ENCODE data around the gene APEH. TPM values are rescaled to one million over a fixed set of nuclear protein-coding genes. Genes with fewer than 3 reads are reported as not detected.

The APEH gene
- total RNA-seq, 1 donor from 2014 or later = 105 TPM

DNA sequence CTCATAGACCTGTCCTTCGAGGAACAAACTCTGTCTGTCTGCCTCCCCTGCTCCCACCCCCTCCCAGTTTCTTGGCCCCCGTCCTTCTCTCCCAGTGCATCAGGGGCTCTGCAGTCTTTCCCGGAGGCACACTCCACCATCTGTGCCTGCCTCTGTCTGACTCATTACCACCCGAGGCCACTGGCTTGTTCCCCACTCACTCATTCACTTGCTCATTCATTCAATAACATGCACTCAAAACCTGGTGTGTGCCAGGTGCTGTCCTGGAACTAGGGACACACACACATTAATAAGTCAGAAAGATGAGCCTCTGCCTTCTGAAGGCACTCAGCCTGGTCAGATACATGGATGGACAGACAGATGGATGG, 32.9 kb downstream of the APEH start:
- Mint-ChIP-seq H3K4me1 (ENCODE audit: unreplicated experiment) (no peaks in the 10 kb centered on the region), H3K4me3 (ENCODE audit: unreplicated experiment) (no peak overlapping the region), H3K9me3 (ENCODE audit: unreplicated experiment) (no peaks in the 10 kb centered on the region), H3K27ac (ENCODE audit: unreplicated experiment) (no peak overlapping the region), H3K27me3 (ENCODE audit: unreplicated experiment) (no peaks in the 10 kb centered on the region), H3K36me3 (ENCODE audit: unreplicated experiment) (peaks cover 3% of the 10 kb centered on the region)
- no peak for TF ChIP-seq CTCF (IDR thresholded peaks at IDR 0.05)
- DNase-seq (ENCODE audit: extremely low spot score, unreplicated experiment) = no peak

GRCh38 chr3:49709852-49710251, 35.7 kb downstream of the APEH start:
- H3K4me1 Mint-ChIP-seq (ENCODE audit: unreplicated experiment) = no peaks in the 10 kb centered on the region
- no peaks in the 10 kb centered on the region for H3K9me3 Mint-ChIP-seq (ENCODE audit: unreplicated experiment)
- H3K27me3 Mint-ChIP-seq (ENCODE audit: unreplicated experiment) = no peaks in the 10 kb centered on the region
- DNase-seq (ENCODE audit: extremely low spot score, unreplicated experiment) = no peak
- H3K36me3 Mint-ChIP-seq (ENCODE audit: unreplicated experiment) = peaks cover 3% of the 10 kb centered on the region
- no peak overlapping the region for H3K27ac Mint-ChIP-seq (ENCODE audit: unreplicated experiment)
- TF ChIP-seq CTCF (IDR thresholded peaks at IDR 0.05) = no peak
- no peak overlapping the region for H3K4me3 Mint-ChIP-seq (ENCODE audit: unreplicated experiment)

- H3K4me1 Mint-ChIP-seq (ENCODE audit: unreplicated experiment) = no peaks in the 10 kb centered on the region
- no peak for DNase-seq (ENCODE audit: extremely low spot score, unreplicated experiment)
- peaks cover 3% of the 10 kb centered on the region for H3K36me3 Mint-ChIP-seq (ENCODE audit: unreplicated experiment)
- no peak overlapping the region for H3K27ac Mint-ChIP-seq (ENCODE audit: unreplicated experiment)
- H3K9me3 Mint-ChIP-seq (ENCODE audit: unreplicated experiment) = no peaks in the 10 kb centered on the region
- H3K4me3 Mint-ChIP-seq (ENCODE audit: unreplicated experiment) = no peak overlapping the region
- no peak for TF ChIP-seq CTCF (IDR thresholded peaks at IDR 0.05)
- H3K27me3 Mint-ChIP-seq (ENCODE audit: unreplicated experiment) = no peaks in the 10 kb centered on the region
These were observed 37.3 kb downstream of the APEH start for GRCh38 chr3:49711489-49711888.

DNA sequence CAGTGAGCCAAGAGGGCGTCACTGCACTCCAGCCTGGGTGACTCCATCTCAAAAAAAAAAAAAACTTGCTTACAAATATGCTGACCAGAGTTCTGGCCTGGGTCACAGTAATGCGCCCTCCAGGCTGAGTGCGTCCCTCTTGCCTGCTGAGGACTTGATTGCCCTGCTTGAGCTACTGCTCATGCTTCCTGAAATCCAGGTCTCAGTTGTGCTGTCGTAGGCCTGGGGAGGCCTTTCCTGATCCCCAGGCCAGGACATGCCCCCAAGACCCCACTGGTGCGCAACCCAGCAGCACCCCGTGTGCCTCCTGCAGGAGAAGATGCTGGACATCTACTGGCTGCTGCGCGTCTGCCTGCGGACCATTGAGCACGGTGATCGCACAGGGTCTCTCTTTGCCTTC, 38.0 kb downstream of the APEH start:
- Mint-ChIP-seq H3K4me3 (ENCODE audit: unreplicated experiment) (no peak overlapping the region), H3K27ac (ENCODE audit: unreplicated experiment) (no peak overlapping the region), H3K4me1 (ENCODE audit: unreplicated experiment) (no peaks in the 10 kb centered on the region), H3K36me3 (ENCODE audit: unreplicated experiment) (peaks cover 3% of the 10 kb centered on the region), H3K27me3 (ENCODE audit: unreplicated experiment) (no peaks in the 10 kb centered on the region), H3K9me3 (ENCODE audit: unreplicated experiment) (no peaks in the 10 kb centered on the region)
- no peak for DNase-seq (ENCODE audit: extremely low spot score, unreplicated experiment)
- no peak for TF ChIP-seq CTCF (IDR thresholded peaks at IDR 0.05)

DNA sequence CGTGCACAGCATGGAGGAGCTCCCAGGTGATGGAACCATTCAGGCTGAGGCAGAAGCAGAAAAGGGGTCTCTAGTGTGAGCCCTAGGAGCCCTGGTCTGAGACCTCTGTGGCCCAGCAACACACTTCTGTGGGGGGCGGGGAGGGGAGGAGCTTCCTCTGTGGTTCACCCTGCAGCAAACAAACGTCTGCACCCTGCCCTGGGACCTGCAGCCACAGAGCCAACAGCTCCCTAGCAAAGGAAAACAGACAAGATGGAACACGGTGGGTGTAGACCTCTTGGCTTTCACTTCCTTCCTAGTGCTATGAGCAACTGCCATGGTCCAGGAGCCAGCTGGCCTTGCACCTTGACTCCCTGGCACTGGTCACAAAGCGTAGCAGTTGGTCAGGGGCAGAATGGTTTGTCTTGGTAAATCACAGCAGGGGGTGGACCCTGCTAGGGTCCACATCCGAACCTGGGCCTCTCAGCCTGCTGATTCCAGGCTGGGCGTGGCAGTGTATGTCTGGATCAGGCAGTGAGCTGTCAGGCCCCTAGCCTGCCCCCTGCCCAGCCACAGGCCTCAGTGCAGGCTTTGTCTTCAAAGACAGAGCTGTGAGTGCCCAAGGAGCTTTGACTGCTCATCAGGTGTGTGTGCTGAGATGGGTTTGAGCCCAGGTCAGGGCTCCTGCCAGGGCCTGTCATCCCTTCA, 38.6 kb downstream of the APEH start:
- Mint-ChIP-seq H3K4me3 (ENCODE audit: unreplicated experiment) (no peak overlapping the region), H3K27ac (ENCODE audit: unreplicated experiment) (no peak overlapping the region), H3K9me3 (ENCODE audit: unreplicated experiment) (no peaks in the 10 kb centered on the region), H3K27me3 (ENCODE audit: unreplicated experiment) (no peaks in the 10 kb centered on the region), H3K4me1 (ENCODE audit: unreplicated experiment) (no peaks in the 10 kb centered on the region), H3K36me3 (ENCODE audit: unreplicated experiment) (peaks cover 3% of the 10 kb centered on the region)
- no peak for DNase-seq (ENCODE audit: extremely low spot score, unreplicated experiment)
- no peak for TF ChIP-seq CTCF (IDR thresholded peaks at IDR 0.05)

Data from osteocyte (in vitro differentiated cells).